Mononuclear cell (primary cell): ENCODE results near the gene SPATA33. TPM values are rescaled to one million over a fixed set of nuclear protein-coding genes. Genes with fewer than 3 reads are reported as not detected.

ENCODE experiments used
- H3K27me3 ChIP-seq: 2 replicates; pipeline ENCODE4 v1.6.0; 2011; ENCODE audit warnings: low read length, control low read depth; ENCODE audit not compliant: insufficient read depth
- H3K4me1 ChIP-seq: 2 replicates; pipeline ENCODE4 v1.5.1; 2011; ENCODE audit warnings: mild to moderate bottlenecking, low read length, control low read depth; ENCODE audit not compliant: insufficient read depth
- H3K4me3 ChIP-seq: 2 replicates; pipeline ENCODE4 v1.5.1; 2011; ENCODE audit warnings: mild to moderate bottlenecking, low read length, moderate library complexity
- H3K9me3 ChIP-seq: 2 replicates; pipeline ENCODE4 v1.5.1; 2011; ENCODE audit warnings: low read depth, mild to moderate bottlenecking, control low read depth, low read length
- total RNA-seq: library from RNA; depleted of rRNA; stranded (reverse); fragments of >200 nt; gene quantifications from one replicate; pipeline ENCODE4 v1.2.3, GENCODE V29; 2012

The SPATA33 gene
- total RNA-seq, 1 donor: 1.3 TPM

- Histone ChIP-seq H3K27me3 (no peaks in the 10 kb centered on the region), H3K4me3 (no peak overlapping the region), H3K4me1 (peaks cover 36% of the 10 kb centered on the region), H3K9me3 (no peaks in the 10 kb centered on the region)
Measured at GRCh38 chr16:89717688-89718505, 60.3 kb downstream of the SPATA33 start.

Other genes with a start within 250 kb of the SPATA33 start
- gene ANKRD11, start 167.3 kb upstream of the SPATA33 start, total RNA-seq: 110 TPM
- gene SPG7, start 149.4 kb upstream of the SPATA33 start, total RNA-seq: 83.3 TPM
- 5,060 TPM for gene RPL13, start 97.2 kb upstream of the SPATA33 start, total RNA-seq
- 0.52 TPM for gene CPNE7, start 82.1 kb upstream of the SPATA33 start, total RNA-seq
- not detected for gene DPEP1, start 44.2 kb upstream of the SPATA33 start, total RNA-seq
- 33.5 TPM for gene CHMP1A, start 128 bp upstream of the SPATA33 start, total RNA-seq
- gene CDK10, start 28.9 kb downstream of the SPATA33 start, total RNA-seq: 12.7 TPM
- gene SPATA2L, start 43.9 kb downstream of the SPATA33 start, total RNA-seq: 10.6 TPM
- 5.2 TPM for gene VPS9D1, start 63.1 kb downstream of the SPATA33 start, total RNA-seq
- 48.9 TPM for gene ZNF276, start 63.7 kb downstream of the SPATA33 start, total RNA-seq
- 2.9 TPM for gene FANCA, start 158.8 kb downstream of the SPATA33 start, total RNA-seq
- gene SPIRE2, start 170.6 kb downstream of the SPATA33 start, total RNA-seq: 0.10 TPM
- 148 TPM for gene TCF25, start 215.8 kb downstream of the SPATA33 start, total RNA-seq